SK-N-MC (cell line): Measurements from ENCODE around the gene ACOX3.

Experiments used
- EZH2 ChIP-seq: fragments of 200-600 bp; sonication (generic); IDR thresholded peaks from one replicate; pipeline ENCODE4 v1.6.1; 2017; ENCODE audit warnings: antibody characterized with exemption
- FOXP2 ChIP-seq: optimal IDR thresholded peaks from 2 replicates; pipeline ENCODE3; 2011; ENCODE audit warnings: mild to moderate bottlenecking, moderate library complexity; ENCODE audit not compliant: insufficient read depth; ENCODE audit errors: extremely low read length, control extremely low read depth
- POLR2AphosphoS5 ChIP-seq: IDR thresholded peaks from 2 replicates; pipeline ENCODE4 v1.6.1; 2012; ENCODE audit warnings: mild to moderate bottlenecking, low read depth, low read length, borderline replicate concordance

GRCh38 chr4:8391071-8391470 is 49.5 kb downstream of the ACOX3 start:
- TF ChIP-seq POLR2AphosphoS5 = no peak
- no peak for TF ChIP-seq EZH2
- TF ChIP-seq FOXP2 = no peak
